ENCODE data around the gene ARHGAP15. TPM values are rescaled to one million over a fixed set of nuclear protein-coding genes. Genes with fewer than 3 reads are reported as not detected.

The ARHGAP15 gene
- total RNA-seq, 1 experiment from 2014 or later: 0.42 TPM

DNA sequence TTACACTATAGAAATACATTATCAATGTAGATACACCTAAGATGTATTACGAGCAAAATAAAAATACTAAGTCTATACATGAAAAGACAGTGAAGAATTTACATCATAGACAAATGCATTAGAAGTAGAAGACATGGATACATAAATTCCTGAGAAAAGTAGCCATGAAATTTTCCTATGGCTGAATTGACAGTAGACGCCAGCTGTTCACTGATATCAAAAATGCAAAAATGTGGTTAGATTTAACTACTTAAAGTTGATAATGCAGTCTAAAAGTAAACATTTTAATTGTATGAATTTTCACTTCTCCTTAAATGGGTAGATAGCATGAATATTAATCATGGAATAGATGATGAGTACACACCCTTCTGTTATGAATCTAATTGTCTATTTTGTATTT, 350.9 kb downstream of the ARHGAP15 start:
- TF ChIP-seq CEBPB (IDR thresholded peaks at IDR 0.05; ENCODE audit: low read depth) (no peak), EZH2 (IDR thresholded peaks at IDR 0.05) (no peak), YY1 (IDR thresholded peaks at IDR 0.05; ENCODE audit: extremely low read depth, insufficient replicate concordance, low read depth, low read length) (no peak), JUND (IDR thresholded peaks at IDR 0.05) (no peak), ZNF274 (IDR thresholded peaks at IDR 0.05; ENCODE audit: low read depth, low read length) (no peak)
- TF ChIP-seq, protein P1, sequence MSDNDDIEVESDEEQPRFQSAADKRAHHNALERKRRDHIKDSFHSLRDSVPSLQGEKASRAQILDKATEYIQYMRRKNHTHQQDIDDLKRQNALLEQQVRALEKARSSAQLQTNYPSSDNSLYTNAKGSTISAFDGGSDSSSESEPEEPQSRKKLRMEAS (IDR thresholded peaks at IDR 0.05): no peak
- TF ChIP-seq, protein P2, sequence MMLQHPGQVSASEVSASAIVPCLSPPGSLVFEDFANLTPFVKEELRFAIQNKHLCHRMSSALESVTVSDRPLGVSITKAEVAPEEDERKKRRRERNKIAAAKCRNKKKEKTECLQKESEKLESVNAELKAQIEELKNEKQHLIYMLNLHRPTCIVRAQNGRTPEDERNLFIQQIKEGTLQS (IDR thresholded peaks at IDR 0.05): no peak
- DNase-seq (ENCODE audit: low read depth, low spot score) (no peak), ATAC-seq (no peak)
- Histone ChIP-seq H3K9me3 (ENCODE audit: control insufficient read depth in 1 of 2, insufficient read depth in 1 of 2, low read depth in 1 of 2, low read length in 2 of 2) (no peaks in the 10 kb centered on the region), H3K79me2 (ENCODE audit: insufficient read depth, low read length) (no peaks in the 10 kb centered on the region), H3K27me3 (ENCODE audit: insufficient read depth, low read length) (no peaks in the 10 kb centered on the region), H3K4me2 (ENCODE audit: low read length) (no peak overlapping the region), H2AFZ (ENCODE audit: low read depth, low read length, poor library complexity, severe bottlenecking) (no peak overlapping the region), H3K4me1 (ENCODE audit: control insufficient read depth in 1 of 2, insufficient read depth in 2 of 2, low read length in 2 of 2) (no peaks in the 10 kb centered on the region), H3K9ac (ENCODE audit: low read length) (no peak overlapping the region), H4K20me1 (ENCODE audit: insufficient read depth) (no peaks in the 10 kb centered on the region), H3K4me3 (replicated peaks in 1 of 2; ENCODE audit: low read depth in 1 of 2, low read length in 2 of 2) (no peak overlapping the region), H3K9me2 (ENCODE audit: insufficient read depth) (no peaks in the 10 kb centered on the region), H3K36me3 (ENCODE audit: control insufficient read depth in 1 of 2, insufficient read depth in 2 of 2, low read length in 2 of 2) (no peaks in the 10 kb centered on the region), H3K27ac (ENCODE audit: low read depth, low read length) (no peak overlapping the region)
- ChIA-PET RAD21 (ENCODE audit: low non-redundant PET in 1 of 2, low total read pairs in 2 of 2, uncharacterized antibody in 2 of 2, unreplicated experiment in 2 of 2) (no interaction called here), CTCF (no interaction called here), POLR2A (no interaction called here)
- no TSS peak for BruUV-seq (replicated peaks)
- intact Hi-C loops (cut with micrococcal nuclease): no loop called here

DNA sequence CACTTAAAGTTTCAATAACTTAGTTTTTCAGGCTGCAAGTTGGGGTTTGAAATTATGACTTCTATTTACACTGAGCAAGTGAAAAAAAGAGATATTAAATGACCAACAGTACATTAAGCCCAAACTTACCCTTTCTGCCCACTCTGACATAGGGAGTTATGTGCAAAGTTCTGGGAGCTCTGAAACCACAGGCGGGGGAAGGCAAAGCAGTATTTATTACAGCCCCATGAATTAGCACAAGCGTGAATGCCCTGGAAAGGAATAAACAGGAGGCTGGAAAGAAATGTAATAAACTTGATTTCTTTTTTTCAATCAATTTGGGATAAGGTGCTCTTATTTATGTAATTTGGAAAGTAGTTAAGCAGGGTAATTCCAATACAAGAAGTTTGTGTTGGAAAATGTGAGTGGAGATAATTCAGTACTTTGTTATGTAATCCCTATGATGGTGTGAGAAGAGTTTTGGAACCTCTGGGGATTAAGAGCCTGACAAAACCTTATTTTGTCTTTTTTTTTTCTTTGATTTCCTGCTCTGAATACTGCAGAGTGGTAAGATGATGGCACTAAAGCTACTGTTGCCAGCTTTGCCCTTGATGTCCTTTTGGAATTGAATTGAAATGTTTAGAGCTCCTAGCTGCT, 351.5 kb downstream of the ARHGAP15 start:
- Histone ChIP-seq H3K9me2 (ENCODE audit: insufficient read depth) (no peaks in the 10 kb centered on the region), H3K4me3 (replicated peaks in 1 of 2; ENCODE audit: low read depth in 1 of 2, low read length in 2 of 2) (no peak overlapping the region), H3K9me3 (ENCODE audit: control insufficient read depth in 1 of 2, insufficient read depth in 1 of 2, low read depth in 1 of 2, low read length in 2 of 2) (no peaks in the 10 kb centered on the region), H3K79me2 (ENCODE audit: insufficient read depth, low read length) (no peaks in the 10 kb centered on the region), H3K27me3 (ENCODE audit: insufficient read depth, low read length) (no peaks in the 10 kb centered on the region), H4K20me1 (ENCODE audit: insufficient read depth) (no peaks in the 10 kb centered on the region), H3K9ac (ENCODE audit: low read length) (no peak overlapping the region), H3K36me3 (ENCODE audit: control insufficient read depth in 1 of 2, insufficient read depth in 2 of 2, low read length in 2 of 2) (no peaks in the 10 kb centered on the region), H3K4me2 (ENCODE audit: low read length) (no peak overlapping the region), H3K27ac (ENCODE audit: low read depth, low read length) (no peak overlapping the region), H3K4me1 (ENCODE audit: control insufficient read depth in 1 of 2, insufficient read depth in 2 of 2, low read length in 2 of 2) (no peaks in the 10 kb centered on the region), H2AFZ (ENCODE audit: low read depth, low read length, poor library complexity, severe bottlenecking) (no peak overlapping the region)
- intact Hi-C loops (cut with micrococcal nuclease): no loop called here
- no TSS peak for BruUV-seq (replicated peaks)
- TF ChIP-seq EZH2phosphoT487 (IDR thresholded peaks at IDR 0.05; ENCODE audit: borderline replicate concordance) (no peak), TCF7L2 (IDR thresholded peaks at IDR 0.05; ENCODE audit: borderline replicate concordance, extremely low read depth, insufficient read depth, insufficient read length) (no peak), YY1 (IDR thresholded peaks at IDR 0.05; ENCODE audit: extremely low read depth, insufficient replicate concordance, low read depth, low read length) (no peak), CEBPB (IDR thresholded peaks at IDR 0.05; ENCODE audit: low read depth) (no peak), POLR2A (IDR thresholded peaks at IDR 0.05; ENCODE audit: borderline replicate concordance, extremely low read depth, insufficient read depth, insufficient read length) (no peak), ZFX (IDR thresholded peaks at IDR 0.05) (no peak)
- ChIA-PET CTCF (no interaction called here), POLR2A (no interaction called here), RAD21 (ENCODE audit: low non-redundant PET in 1 of 2, low total read pairs in 2 of 2, uncharacterized antibody in 2 of 2, unreplicated experiment in 2 of 2) (no interaction called here)
- DNase-seq (ENCODE audit: low read depth, low spot score): no peak
- no peak for ATAC-seq
